HL-60/S4 treated with phorbol 12-myristate 13-acetate at 8.2 ng/mL for 4 days and 3 days (cell line): Measurements from ENCODE around the gene TSPAN14.
"Not testable (repeated sequence)": the region's sequence is repeated elsewhere in the genome, so short reads cannot be mapped to it uniquely, and the experiment has no call there.

Experiments
- in situ Hi-C: fragments of 300-500 bp; cut with MboI; formaldehyde crosslinking; loops from 2 replicates; pipeline ENCODE4 v1.15.0; 2022; ENCODE audit warnings: low sequenced_read_pairs

The TSPAN14 gene

DNA sequence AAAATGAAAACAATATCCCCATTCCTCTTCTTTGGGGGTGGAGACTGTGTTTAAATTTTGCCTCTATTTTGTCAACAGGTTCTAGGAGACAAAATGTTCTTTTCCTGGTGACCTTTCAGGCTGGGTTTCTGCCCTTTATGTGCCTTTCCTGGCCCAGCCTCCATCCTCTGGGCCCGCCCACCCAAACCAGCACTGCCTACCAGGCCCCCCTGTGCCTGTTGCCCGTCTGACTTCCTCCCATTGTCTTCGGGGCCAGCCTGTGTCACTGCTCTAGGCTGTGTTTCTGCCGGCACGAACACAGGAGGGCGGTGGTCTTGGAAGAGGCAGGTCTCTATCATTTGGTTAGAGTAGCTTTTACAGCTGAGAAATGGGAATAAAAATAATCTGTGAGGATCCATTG, 13.9 kb downstream of the TSPAN14 start:
- in situ Hi-C loops = no loop called here

- in situ Hi-C loops = no loop called here
These were observed 14.8 kb downstream of the TSPAN14 start for GRCh38 chr10:80468806-80469421.

- in situ Hi-C loops = no loop called here
These were observed 16.2 kb downstream of the TSPAN14 start for GRCh38 chr10:80470266-80470665.

DNA sequence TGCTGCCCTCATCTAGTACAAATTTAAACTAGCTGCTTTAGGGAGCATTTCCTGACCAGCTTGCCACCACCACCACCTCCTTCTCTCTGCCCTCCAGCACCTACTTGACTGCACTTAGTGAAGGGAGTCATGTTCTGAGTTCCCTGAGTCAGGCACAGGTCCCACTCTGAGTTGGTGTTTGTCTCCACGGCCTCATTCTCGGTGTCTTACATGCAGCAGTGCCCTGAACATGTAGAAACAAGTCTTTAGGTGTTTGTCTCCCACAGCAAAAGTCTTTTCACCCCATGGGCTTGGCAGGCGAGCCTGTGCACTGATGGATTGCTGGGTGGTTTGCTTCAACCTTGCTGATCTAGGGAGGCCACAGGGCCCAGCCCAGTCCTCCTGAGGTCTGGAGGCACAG, 16.9 kb downstream of the TSPAN14 start:
- in situ Hi-C loops = no loop called here

GRCh38 chr10:80471715-80472233, 17.7 kb downstream of the TSPAN14 start:
- in situ Hi-C loops = no loop called here

DNA sequence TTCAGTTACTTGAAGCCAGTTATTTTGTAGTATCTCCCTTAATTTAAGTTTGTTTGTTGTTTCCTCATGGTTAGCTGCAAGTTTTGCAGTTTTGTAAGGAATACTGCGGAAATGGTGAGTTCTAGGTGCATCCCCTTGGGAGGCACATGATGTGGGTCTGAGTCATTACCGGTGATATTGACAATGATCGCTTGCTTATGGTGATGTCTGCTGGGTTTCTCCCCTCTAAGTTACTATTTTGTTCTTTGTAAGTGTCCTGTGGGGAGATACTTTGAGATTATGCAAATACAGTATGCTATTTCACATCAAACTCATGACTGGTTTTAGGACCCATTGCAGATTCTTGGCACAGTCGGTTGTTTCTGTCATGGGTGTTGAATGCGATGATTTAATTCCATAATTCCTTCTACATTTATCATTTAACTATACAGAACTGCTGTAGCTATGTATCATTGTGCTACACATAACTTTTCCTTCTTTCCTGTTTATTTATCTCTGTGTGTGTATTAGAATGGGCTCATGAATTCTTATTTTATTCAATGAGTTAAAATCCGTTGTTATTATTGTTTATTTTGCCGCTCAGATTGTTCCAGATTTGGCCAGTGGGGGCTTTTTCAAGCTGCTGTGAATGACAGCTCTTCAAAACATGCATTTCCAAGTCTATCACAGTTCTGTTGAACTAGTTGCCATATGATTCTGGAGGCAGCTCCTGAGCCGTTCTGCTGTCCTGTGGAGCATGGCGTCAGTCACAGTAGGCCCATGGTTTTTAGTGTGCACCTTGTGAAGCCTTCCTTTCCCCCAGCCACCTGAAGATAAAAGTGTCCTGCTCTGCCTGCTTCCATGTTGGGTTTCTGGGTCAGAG, 18.4 kb downstream of the TSPAN14 start:
- in situ Hi-C loops = no loop called here

GRCh38 chr10:80473096-80473657, 19.1 kb downstream of the TSPAN14 start:
- in situ Hi-C loops = no loop called here

- in situ Hi-C loops = no loop called here
These were observed 19.8 kb downstream of the TSPAN14 start for GRCh38 chr10:80473692-80474596.

DNA sequence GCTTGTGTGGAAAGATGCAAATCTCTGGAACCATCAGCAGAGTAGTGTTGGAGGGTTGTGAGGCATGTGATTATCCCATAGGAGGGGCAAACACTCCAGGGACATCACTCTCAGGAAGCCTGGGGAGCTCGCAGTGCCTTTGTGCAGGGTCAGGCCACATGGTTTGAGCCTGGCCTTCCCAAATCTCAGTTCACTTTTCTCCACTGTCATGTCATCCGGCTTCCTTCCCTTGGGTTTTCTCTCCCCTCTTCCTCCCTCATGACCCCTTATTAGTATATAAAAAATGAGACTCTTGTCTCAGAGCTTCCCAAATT, 20.4 kb downstream of the TSPAN14 start:
- in situ Hi-C loops = no loop called here

GRCh38 chr10:80474941-80475340, 20.8 kb downstream of the TSPAN14 start:
- in situ Hi-C loops = no loop called here

GRCh38 chr10:80475641-80476040, 21.5 kb downstream of the TSPAN14 start:
- in situ Hi-C loops = not testable (repeated sequence)

GRCh38 chr10:80476685-80477084, 22.6 kb downstream of the TSPAN14 start:
- in situ Hi-C loops = no loop called here

GRCh38 chr10:80477813-80478212, 23.7 kb downstream of the TSPAN14 start:
- in situ Hi-C loops = no loop called here

- in situ Hi-C loops = not testable (repeated sequence)
These were observed 26.3 kb downstream of the TSPAN14 start for GRCh38 chr10:80480373-80480772.

- in situ Hi-C loops = no loop called here
These were observed 26.7 kb downstream of the TSPAN14 start for GRCh38 chr10:80480852-80481251.

- in situ Hi-C loops = no loop called here
These were observed 30.1 kb downstream of the TSPAN14 start for GRCh38 chr10:80484243-80484642.

DNA sequence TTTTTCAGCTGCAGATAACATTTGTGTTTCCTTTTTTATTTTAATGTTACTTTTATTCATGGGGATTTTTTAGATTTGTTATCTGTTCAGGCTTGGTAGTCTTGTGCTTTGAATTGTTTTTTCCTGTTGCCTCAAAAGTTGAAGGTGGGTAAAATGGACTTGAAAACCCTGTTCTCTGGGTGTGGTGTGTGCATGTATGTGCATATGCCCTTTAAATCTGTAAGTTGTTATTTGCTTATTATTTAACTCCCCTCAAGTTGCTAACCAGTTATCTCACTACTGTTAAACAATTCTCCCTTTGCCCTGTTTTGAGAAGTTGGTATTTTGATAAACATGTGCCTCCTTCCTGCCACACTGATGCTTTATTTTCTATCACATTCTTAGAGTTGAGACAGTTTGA, 30.6 kb downstream of the TSPAN14 start:
- in situ Hi-C loops = no loop called here

DNA sequence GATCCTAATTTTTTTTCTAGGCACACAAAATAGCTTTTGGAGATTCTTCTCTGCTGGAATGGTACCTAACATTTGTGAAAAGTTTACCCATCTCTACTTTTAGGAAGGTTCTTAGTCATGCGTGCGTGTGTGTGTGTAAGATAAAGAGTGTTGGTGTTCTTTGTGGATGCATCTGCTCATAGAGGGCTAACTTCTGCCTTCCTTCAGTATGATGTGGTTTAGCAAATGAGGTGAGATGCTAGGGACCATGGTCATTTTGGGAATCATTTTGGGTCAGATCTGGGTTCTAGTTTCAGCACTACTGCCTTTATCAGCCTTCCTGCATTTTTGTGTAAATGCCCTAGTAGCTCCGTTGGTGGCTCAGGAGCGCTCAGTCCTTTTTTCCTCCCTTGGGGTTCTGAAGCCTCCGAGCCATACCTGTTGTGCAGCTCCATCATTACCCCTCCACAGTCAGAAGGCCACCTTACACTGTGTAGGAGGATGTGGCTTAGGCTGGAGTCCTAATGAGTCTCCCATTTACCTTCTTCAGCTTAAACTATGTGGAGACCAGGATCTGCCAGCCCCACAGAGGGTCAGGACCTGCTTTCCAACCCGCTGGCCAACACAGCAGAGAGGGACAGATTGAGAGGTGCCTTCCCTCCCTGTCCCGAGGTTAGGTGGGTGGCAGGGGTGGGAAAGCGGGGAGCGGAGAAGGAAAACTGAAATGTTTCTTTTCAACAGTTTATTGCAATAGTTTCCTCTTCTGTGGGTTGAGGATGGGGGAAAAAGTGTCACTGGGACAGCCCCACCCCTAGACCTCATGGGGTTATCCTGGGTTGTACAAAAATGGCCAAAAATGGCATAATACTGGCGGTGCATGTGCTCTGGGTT, 31.2 kb downstream of the TSPAN14 start:
- in situ Hi-C loops = no loop called here

DNA sequence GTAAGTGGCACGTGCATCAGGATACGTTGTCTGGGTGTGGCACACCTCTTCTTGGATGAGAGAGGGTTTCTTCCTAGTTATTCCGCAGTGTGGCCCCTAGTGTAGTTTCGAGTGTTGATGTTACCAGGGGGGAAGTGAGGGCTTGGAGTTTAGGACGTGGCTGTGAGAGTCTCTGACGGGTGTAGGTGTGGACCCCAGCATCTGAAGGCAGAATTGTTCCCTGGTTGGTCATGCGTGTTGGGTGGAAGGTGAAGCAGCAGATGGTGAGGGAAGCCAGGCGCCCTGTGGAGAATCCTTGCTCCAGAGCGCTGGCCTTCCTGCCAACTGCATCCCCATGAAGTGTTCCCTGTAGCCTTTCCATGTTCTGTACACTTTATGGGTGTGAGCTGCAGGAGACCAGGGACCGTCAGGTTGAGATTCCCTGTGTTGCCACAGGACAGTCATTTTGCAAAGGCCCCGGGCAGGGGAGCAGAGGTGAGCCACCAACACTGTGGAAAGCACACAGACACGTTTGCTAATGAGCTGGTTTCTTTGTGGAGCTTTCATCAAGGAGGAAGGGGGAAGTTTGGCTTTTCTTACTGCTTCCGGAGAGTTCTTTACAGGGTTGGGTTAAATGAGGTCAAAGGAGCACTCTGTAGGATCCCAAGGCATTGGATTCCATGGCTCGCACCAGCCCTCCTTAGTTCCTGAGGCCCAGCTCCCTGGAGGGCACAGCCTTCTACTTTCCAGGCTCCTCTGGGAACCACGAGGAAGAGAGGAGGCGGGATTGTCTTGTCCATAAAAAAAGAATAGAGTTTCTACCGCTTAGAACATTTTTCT, 32.0 kb downstream of the TSPAN14 start:
- in situ Hi-C loops = no loop called here
